ENCODE measurements around the gene PIK3CD.

DNA sequence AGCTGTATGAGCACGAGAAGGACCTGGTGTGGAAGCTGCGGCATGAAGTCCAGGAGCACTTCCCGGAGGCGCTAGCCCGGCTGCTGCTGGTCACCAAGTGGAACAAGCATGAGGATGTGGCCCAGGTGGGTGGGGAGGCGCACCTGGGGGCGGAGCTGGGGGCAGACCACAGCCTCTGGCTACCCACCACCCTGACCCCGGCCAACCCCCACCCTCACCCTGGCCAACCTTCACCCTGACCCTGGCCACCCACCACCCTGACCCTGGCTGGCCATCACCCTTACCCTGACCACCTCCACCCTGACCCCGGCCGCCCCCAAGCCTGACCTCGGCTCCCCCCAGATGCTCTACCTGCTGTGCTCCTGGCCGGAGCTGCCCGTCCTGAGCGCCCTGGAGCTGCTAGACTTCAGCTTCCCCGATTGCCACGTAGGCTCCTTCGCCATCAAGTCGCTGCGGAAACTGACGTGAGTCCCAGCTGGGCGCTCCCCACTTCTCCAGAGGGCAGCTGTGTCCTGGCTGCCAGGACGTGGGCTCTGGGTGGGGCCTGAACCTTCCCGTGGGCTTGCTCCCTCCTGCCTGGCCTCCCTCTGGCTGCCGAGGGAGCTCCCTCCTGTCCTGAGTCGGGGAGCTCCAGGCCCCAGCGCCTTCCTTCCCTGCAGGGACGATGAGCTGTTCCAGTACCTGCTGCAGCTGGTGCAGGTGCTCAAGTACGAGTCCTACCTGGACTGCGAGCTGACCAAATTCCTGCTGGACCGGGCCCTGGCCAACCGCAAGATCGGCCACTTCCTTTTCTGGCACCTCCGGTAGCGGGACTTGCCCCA is 69.5 kb downstream of the PIK3CD start:
- TF ChIP-seq, protein P1, sequence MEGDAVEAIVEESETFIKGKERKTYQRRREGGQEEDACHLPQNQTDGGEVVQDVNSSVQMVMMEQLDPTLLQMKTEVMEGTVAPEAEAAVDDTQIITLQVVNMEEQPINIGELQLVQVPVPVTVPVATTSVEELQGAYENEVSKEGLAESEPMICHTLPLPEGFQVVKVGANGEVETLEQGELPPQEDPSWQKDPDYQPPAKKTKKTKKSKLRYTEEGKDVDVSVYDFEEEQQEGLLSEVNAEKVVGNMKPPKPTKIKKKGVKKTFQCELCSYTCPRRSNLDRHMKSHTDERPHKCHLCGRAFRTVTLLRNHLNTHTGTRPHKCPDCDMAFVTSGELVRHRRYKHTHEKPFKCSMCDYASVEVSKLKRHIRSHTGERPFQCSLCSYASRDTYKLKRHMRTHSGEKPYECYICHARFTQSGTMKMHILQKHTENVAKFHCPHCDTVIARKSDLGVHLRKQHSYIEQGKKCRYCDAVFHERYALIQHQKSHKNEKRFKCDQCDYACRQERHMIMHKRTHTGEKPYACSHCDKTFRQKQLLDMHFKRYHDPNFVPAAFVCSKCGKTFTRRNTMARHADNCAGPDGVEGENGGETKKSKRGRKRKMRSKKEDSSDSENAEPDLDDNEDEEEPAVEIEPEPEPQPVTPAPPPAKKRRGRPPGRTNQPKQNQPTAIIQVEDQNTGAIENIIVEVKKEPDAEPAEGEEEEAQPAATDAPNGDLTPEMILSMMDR (IDR thresholded peaks at IDR 0.05), result no peak
- no peak for TF ChIP-seq POLR2A (IDR thresholded peaks at IDR 0.05)
